ENCODE results near the gene AK5. TPM values are rescaled to one million over a fixed set of nuclear protein-coding genes. Genes with fewer than 3 reads are reported as not detected.

Gene AK5
- total RNA-seq, 1 donor from 2014 or later = 0.38 TPM

DNA sequence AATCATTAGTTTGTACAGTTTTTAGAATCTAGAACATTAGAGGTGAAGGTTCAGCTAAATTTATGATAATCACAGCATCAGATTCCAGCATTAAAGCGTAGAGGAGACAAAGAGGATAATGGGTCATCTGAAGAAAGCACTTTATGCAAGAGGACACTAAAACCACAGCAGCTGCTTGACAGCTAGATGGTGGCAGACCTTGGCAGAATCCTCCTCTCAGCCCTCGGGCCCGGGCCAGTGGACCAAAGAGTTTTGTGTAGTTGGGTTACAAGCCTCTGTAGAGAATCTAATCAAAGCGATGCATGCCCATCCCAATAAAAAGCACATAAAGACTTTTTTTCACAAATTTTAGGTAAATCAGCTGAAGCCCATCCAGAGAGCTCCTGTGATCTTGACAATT is 59.4 kb downstream of the AK5 start:
- intact Hi-C loops (cut with DNase I) = no loop called here
- DNase-seq = no peak
- ATAC-seq (ENCODE audit: poor library complexity) = no peak

DNA sequence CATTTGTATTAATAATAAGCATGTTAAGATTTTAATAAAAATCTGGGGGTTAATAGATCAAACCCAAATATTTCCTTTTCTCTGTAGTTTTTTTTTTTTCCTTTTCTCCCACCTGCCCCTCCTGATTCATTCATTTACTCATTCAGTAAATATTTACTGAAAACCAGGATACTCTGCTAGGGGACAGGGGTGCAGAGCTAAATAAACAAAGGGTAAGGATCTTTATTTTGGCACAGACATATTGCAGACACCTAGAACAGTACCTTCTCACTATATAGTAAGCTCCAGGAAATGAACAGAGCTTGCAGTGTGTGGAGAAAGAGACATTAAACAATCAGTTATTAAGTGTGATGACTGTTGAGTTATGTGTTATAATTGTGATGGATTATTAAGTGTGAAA is 60.9 kb downstream of the AK5 start:
- no peak for ATAC-seq (ENCODE audit: poor library complexity)
- DNase-seq = no peak
- intact Hi-C loops (cut with DNase I) = no loop called here

DNA sequence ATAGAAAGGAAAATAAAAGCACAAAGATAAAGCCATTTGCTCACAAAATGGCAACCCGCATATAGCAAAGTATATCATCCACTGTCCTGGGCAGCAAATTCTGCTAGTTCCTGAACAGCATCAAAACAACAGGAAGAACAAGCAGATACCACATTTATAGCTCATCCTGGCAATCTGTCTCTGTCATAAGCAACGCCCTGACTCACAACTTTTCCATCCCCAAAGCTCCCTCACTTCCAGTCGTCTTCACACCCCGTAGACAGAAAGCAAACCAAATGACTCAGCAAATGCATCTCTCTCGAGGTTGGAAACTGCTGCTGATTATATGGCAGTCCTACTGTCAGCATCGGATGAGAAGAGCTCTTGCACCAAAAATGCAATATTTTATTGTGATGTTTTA is 65.8 kb downstream of the AK5 start:
- intact Hi-C loops (cut with DNase I) = no loop called here
- DNase-seq = no peak
- ATAC-seq (ENCODE audit: poor library complexity) = no peak

DNA sequence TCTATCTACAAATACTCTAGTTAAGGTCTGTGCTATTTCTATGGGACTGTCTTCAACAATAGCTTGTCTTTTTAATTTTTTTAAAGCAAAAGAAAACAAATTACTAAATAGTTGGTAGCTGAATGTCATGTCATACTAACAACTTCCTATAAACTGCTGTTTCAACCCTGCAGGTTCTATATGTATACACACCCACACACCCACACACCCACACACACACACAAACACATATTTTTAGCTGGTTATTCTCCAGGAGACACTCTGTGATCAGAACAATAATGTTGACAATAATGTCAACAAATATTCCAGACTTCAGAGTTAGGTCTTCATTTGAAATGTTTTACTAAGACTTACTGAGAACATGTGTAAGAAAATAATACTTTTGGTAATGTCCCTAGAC is 66.7 kb downstream of the AK5 start:
- no peak for ATAC-seq (ENCODE audit: poor library complexity)
- no peak for DNase-seq
- intact Hi-C loops (cut with DNase I) = no loop called here

DNA sequence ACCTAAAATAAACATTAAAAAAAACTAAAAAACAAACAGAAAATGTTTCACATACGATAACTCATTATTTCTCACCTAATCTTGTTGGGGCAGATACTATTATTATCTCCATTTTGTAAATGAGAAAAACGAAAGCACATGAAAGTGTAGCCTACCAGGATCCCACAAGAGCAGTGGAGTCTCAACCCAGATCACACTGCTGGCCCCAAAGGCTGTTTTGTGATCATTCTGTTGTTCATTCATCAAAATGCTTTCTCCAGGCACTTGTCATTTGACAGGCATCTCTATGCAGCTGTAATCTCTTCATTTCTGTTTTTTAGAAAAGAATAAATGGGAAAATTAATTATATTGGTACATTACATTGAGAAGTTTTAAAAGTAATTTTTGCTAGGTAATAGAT is 67.5 kb downstream of the AK5 start:
- DNase-seq = no peak
- intact Hi-C loops (cut with DNase I) = no loop called here
- ATAC-seq (ENCODE audit: poor library complexity) = no peak

DNA sequence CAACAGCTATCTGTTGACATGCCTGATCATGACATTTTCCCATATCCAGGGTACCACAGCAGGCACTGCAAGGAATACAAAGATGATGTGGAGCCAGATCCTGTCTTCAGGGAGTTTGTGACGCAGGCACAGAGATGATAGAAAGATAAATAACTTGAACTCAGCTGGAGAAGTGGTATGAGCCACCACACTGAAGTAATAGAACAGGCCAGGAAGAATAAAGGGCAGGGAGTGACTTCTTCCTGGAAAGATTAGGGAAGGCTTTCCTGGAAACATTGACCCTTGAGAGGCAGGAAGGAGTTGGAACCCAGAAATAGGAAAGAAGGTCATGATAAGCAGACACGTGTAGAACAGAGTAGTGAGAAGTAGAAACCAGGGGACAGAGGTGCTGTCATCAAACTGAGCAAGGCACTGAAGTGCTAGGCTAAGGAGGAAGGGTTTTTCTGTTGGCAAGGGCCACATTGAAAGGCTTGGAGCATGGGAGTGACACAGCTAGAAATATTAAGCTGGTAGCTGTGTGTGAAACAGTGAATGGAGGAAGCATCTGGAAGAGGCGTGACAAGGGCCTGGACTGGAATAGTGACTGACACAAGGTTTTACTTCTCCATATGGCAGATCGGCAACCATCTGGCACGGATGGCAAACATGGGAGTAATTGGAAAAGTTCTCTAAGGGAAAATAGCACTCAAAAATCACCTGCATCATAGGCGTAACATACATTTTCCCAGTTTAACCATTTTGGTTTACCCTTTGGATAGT is 68.4 kb downstream of the AK5 start:
- ATAC-seq (ENCODE audit: poor library complexity) (no peak), DNase-seq (no peak)
- intact Hi-C loops (cut with DNase I) = no loop called here

DNA sequence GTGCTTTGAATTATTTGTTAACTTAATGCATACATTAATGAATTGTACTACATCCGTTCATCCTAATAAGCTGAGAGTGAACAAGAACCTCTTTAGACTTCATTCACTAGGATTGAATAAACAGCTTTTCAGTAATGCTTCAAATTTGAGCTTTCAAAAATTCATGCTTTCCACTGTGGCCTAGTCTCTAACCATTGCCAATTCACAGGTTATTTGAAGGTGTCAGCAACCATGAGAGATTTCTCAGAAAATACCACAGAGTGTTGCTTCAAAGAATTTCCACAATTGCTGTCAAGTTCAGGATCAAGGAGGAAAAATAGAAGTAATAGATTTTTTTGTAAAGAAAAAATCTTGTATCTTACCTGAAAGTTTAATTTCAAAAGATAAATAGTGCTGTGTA is 72.7 kb downstream of the AK5 start:
- intact Hi-C loops (cut with DNase I) = no loop called here

DNA sequence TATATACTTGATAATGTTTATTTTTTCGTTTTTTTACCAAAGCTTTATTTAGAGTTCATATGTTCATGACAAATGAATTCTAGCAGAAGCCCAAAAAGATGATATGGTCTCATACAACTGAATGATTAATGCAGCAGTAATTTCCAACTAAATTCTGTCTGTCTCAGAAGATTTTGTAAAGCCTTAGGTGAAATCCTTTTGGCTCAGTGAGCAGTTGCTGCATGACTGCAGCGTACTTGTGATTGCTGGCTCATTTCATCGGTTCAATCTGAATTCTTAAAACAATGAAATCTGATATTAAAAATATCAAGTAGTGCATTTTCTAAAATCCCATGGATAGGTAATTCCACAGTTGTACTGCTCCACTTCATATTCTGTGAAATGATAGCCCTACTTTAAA is 73.2 kb downstream of the AK5 start:
- intact Hi-C loops (cut with DNase I) = no loop called here
- DNase-seq (no peak), ATAC-seq (ENCODE audit: poor library complexity) (no peak)

More for the DNA sequence above, 72.7 kb downstream of the AK5 start:
- DNase-seq (no peak), ATAC-seq (ENCODE audit: poor library complexity) (no peak)

DNA sequence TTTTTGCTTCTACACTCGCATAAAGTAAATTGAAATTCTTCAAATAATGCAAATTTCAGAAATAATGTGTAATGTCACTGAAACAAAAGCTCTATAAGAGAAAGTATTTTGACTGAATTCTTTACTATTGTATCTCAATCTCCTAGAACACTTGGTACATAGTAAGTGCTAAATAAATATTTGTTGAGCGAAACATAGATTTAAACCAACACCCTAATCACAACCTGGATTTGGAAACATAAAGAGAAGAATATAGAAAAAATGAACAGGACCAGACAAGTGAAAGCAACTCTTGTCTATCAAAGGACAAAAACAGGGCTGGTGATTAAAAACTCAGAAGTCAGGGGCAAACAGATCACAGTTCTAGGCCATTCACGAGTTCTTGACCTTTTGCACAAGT is 74.3 kb downstream of the AK5 start:
- no peak for ATAC-seq (ENCODE audit: poor library complexity)
- DNase-seq = no peak
- intact Hi-C loops (cut with DNase I) = no loop called here

DNA sequence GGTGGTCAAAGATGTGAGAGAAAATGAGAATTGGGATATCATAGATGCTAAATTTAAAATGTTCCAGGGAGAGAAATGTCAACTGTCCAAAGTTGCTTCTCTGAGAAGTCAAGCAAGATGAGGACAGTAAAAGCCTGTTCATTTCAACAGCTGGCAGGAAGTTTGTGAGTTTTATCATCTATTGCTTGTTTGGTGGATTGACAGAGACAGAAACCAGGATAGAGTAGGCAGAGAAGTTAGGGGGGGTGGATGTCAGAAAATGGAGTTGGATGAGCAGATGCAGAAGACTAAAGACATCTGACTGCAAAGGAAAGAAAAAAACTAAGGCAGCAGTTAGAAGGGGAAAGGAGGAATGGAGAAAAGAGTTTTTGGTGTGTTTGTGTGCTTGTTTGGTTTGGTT is 78.4 kb downstream of the AK5 start:
- ATAC-seq (ENCODE audit: poor library complexity) (no peak), DNase-seq (no peak)
- intact Hi-C loops (cut with DNase I) = no loop called here

DNA sequence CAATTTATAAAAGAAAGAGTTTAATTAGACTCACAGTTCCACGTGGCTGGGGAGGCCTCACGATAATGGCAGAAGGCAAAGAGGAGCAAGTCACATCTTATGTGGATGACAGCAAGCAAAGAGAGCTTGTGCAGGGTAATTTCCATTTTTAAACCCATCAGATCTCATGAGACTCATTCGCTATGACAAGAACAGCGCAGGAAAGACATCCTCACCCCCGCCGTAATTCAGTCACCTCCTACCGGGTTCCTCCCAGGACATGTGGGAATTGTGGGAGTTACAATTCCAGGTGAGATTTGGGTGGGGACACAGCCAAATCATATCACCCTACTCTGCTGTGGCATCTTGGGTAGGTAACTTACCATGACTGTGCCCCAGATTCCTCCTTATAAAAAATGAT is 79.8 kb downstream of the AK5 start:
- ATAC-seq (ENCODE audit: poor library complexity) = no peak
- DNase-seq = no peak
- intact Hi-C loops (cut with DNase I) = no loop called here

DNA sequence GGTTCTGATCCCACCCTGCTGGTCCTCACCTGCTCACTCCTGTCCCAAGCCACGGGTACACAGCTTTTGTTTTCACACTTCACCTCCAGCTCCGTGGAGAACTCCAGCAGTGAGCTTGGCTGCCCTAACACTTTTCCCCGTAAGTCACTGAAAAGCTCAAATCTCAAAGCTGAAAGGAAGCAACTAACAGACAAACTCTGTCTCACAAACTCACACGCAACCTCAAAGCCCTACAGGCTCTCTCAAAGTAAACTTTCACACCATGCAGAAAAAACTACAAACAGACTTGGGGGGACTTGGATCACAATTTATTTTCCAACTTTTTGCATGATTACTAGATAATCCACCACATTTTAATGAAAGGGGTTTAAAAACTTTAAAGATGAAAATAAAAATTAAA is 88.3 kb downstream of the AK5 start:
- ATAC-seq (ENCODE audit: poor library complexity) = no peak
- intact Hi-C loops (cut with DNase I) = no loop called here

DNA sequence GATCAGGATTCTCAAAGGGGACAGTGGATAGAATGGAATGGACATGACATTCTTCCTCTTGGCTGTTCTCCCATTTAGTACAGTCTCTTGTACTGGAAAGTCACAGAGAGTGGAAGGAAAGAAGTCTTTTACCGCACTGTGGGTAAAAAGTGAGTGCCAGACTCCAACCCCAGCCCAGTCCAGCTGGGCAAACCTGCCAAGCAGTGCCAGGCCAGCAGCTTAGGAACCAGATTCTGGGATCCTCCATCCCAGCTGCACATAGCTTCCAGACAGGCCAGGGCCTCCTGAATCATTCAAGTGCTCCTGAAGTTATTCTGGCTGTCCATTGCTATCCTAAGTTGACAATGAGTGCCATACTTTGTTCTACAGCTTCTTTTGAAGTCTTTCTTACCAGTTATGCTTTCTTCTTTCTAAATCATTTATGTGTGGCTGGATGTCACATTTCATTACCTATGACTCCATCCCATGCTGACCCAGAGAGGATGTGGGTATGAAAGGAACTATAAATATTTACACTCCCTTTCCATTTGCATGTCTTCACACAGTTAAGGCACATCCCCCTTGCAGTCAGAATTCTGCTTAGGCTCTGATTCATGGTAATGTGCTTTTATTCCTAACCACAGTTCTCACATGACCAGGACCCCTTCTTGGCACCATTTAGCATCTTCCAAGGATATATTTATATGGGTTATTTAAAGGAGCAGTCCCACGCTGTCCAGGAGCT is 88.9 kb downstream of the AK5 start:
- intact Hi-C loops (cut with DNase I) = no loop called here
- no peak for ATAC-seq (ENCODE audit: poor library complexity)
- no peak for DNase-seq

More for the DNA sequence above, 88.3 kb downstream of the AK5 start:
- no peak for DNase-seq

DNA sequence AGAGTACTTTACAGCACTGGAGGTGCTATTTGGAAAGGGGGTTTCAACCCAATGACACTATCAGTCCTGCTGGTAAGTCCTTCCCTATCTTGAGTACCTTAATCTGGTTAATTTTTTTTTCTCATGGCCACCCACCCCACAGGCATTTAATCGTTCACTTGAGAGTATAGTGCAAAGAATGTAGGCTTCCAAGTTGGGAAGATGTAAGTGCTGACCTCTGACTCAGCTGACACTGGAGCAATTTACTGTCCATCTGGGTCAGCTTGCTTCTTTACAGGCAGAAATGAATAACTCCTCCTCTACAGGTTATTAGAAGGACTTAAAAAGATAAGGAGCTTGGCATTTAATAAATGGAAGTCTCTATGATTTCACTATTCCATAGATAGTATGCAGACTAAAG is 89.6 kb downstream of the AK5 start:
- intact Hi-C loops (cut with DNase I) = no loop called here
- DNase-seq (no peak), ATAC-seq (ENCODE audit: poor library complexity) (no peak)

DNA sequence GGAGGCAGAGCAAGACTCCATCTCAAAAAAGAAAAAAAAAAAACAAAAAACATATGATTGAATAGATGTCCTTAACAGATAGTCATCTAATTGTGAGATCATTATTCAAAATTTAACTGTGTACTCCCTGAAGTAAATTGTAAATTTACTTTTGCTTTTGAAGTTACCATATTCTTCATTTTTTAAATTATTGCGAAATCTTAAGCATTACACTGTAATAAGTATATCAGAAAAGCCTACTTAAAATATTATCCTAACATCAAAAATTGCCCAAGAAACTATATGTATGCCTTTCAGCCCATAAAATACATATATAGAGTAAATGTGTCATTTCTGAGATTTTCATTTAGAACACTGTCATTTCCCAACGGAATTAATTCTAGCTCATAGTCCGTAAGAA is 91.9 kb downstream of the AK5 start:
- DNase-seq = no peak
- intact Hi-C loops (cut with DNase I) = no loop called here

DNA sequence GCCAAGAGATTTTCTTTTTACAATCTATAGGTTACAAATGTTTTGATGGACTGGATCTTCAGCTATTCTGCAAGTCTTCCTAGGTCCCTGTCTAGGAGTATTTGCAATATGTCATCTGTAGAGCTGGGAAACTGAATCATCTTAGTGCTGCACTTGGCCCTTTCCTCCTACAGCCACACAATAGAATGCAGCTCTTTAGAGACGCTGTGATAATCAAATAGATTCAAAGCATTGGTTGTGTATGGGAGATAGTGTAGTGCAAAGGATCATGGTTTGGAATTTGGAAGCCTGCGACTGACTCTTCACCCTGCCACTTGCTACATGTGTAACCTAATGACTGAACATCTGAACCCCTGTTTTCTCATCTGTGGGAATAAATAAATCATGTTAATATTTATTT is 93.7 kb downstream of the AK5 start:
- intact Hi-C loops (cut with DNase I) = no loop called here
- no peak for ATAC-seq (ENCODE audit: poor library complexity)

More for the DNA sequence above, 91.9 kb downstream of the AK5 start:
- no peak for ATAC-seq (ENCODE audit: poor library complexity)

DNA sequence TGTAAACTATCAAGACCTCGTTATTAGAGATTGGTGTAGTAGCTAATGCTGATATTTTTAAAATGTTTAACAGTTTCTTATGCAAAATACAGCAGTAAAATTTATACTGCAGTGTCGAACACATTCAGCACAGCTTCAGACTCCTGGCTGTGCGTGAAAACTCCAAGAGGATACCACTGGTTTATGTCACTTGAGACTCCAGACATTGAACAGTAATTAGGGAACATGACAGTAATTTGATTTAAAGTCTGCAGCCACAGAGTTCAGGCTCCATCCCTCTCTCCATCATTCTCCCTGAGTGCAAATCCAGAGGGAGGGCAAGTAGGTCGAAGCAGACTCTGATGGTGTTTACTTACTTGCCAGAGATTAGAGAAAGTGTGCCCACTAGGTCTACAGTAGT is 94.2 kb downstream of the AK5 start:
- no peak for ATAC-seq (ENCODE audit: poor library complexity)
- intact Hi-C loops (cut with DNase I) = no loop called here
- no peak for DNase-seq

More for the DNA sequence above, 93.7 kb downstream of the AK5 start:
- no peak for DNase-seq

DNA sequence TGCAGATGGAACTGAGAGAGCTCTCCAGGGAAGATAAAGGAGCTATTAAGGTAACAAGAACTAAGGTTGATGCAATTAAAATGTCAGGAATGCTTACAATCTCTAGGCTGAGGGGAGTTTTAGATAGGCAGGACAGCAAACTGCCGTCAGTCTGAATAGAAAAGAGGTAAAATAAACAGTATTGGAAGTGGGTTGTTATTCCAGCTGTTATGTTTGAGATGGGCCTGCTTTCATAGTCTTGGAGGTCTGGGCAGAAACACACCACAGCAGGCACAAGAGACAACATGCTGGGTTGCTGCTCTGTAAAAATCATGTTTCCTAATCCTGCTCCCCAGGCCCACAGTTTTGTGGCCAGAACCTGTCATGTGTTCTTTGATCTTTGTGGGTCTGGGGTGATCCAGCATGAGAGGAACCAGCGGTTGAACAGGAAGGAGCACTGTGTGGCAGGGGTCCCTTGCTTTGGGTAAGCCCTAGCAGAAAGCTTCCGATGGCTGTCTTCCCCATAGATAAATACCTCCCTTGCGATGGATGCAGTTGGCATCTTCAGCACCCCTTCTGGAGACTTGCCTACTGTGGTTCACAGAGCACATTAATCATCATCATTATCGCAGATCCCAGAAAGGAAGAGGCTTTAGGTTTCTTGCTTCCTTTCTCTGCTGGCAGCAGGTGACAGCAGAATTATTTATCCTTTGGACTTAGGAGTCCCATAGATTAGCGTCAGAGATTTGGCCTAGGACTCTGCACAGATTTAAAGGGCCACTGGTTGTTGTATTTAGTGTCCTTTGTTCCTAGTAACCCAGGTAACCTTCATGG is 97.1 kb downstream of the AK5 start:
- no peak for DNase-seq
- no peak for ATAC-seq (ENCODE audit: poor library complexity)
- intact Hi-C loops (cut with DNase I) = no loop called here

DNA sequence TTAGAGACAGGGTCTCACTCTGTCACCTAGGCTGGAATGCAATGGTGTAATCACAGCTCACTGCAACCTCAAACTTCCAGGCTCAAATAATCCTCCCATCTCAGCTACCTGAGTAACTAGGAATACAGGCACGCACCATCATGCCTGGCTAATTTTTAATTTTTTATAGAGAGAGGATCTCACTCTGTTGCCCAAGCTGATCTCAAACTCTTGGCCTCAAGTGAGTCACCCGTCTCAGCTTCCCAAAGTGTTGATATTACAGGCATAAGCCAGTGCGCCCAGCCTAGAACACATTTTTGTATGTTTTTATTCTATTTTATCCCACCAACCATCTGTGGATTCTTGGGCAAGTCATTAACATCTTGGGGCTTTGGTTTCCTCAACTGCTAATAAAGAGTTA is 100.5 kb downstream of the AK5 start:
- ATAC-seq (ENCODE audit: poor library complexity) (no peak), DNase-seq (no peak)
- intact Hi-C loops (cut with DNase I) = no loop called here

DNA sequence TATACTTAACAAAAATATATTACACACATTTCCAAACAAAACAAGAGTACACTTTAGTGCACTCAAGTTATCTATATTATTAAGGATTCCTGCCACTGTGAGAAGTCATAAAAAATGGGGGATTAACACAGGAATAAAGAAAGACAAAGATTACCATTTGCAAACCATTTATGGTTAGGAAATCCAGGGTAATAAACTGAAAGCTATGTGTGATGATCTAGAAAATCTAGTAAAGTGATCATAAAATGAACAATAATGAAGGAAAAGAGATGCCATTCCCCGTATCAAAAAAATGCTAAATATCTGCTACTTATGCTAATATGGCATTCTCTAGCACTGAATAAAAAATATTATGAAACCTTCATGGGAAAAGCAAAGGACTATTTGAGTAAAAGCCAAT is 101.4 kb downstream of the AK5 start:
- DNase-seq (no peak), ATAC-seq (ENCODE audit: poor library complexity) (no peak)
- intact Hi-C loops (cut with DNase I) = no loop called here
